ENCODE results near the gene USP12. TPM values are rescaled to one million over a fixed set of nuclear protein-coding genes. Genes with fewer than 3 reads are reported as not detected.

The USP12 gene
- total RNA-seq, 1 donor = 28.2 TPM

- no peak for DNase-seq (ENCODE audit: low read depth)
- no peak for TF ChIP-seq CTCF (IDR thresholded peaks at IDR 0.05; ENCODE audit: insufficient read depth, low read length)
- no peak overlapping the region for H3K4me3 ChIP-seq (ENCODE audit: low read depth, low read length)
These were observed 39.7 kb downstream of the USP12 start for GRCh38 chr13:27131906-27132305.

- no peak overlapping the region for H3K4me3 ChIP-seq (ENCODE audit: low read depth, low read length)
- peak; percentile 33 for DNase-seq (ENCODE audit: low read depth)
- no peak for TF ChIP-seq CTCF (IDR thresholded peaks at IDR 0.05; ENCODE audit: insufficient read depth, low read length)
These were observed 40.5 kb downstream of the USP12 start for GRCh38 chr13:27130979-27131623.

- H3K4me3 ChIP-seq (ENCODE audit: low read depth, low read length) = no peak overlapping the region
- TF ChIP-seq CTCF (IDR thresholded peaks at IDR 0.05; ENCODE audit: insufficient read depth, low read length) = no peak
- DNase-seq (ENCODE audit: low read depth) = peak; percentile 88
These were observed 41.2 kb downstream of the USP12 start for GRCh38 chr13:27130223-27130978.

GRCh38 chr13:27128825-27129627 is 42.6 kb downstream of the USP12 start:
- no peak overlapping the region for H3K4me3 ChIP-seq (ENCODE audit: low read depth, low read length)
- no peak for DNase-seq (ENCODE audit: low read depth)
- no peak for TF ChIP-seq CTCF (IDR thresholded peaks at IDR 0.05; ENCODE audit: insufficient read depth, low read length)

- no peak overlapping the region for H3K4me3 ChIP-seq (ENCODE audit: low read depth, low read length)
- no peak for DNase-seq (ENCODE audit: low read depth)
- TF ChIP-seq CTCF (IDR thresholded peaks at IDR 0.05; ENCODE audit: insufficient read depth, low read length) = no peak
These were observed 44.8 kb downstream of the USP12 start for GRCh38 chr13:27126859-27127258.

GRCh38 chr13:27125357-27126282 is 46.0 kb downstream of the USP12 start:
- no peak for TF ChIP-seq CTCF (IDR thresholded peaks at IDR 0.05; ENCODE audit: insufficient read depth, low read length)
- no peak for DNase-seq (ENCODE audit: low read depth)
- H3K4me3 ChIP-seq (ENCODE audit: low read depth, low read length) = no peak overlapping the region

Data from fibroblast of the aortic adventitia (primary cell).